Right kidney (tissue), 9 donors: ENCODE measurements around the gene CHD9NB.

ENCODE experiments used
- DNase-seq: peaks from one replicate; pipeline ENCODE4 v3.0.0-alpha.2; 2016
- long read RNA-seq, 8 donors: transcript quantifications; one replicate each; lab custom pipeline, GENCODE V29; 2026

CHD9NB gene
- long read RNA-seq, donor 1 = 0 reads
- long read RNA-seq, donor 2 = 0 reads
- long read RNA-seq, donor 3 = 0 reads
- long read RNA-seq, donor 4 = 0 reads
- long read RNA-seq, donor 5 = 0 reads
- long read RNA-seq, donor 6 = 0 reads
- long read RNA-seq, donor 7 = 0 reads
- long read RNA-seq, donor 8 = 0 reads

GRCh38 chr16:53052519-53053501, at the start of gene CHD9NB:
CHD9NB (minus strand) TSS chr16:53052897; CDS start chr16:53044158, 8,739 bp downstream.
- DNase-seq = no peak

GRCh38 chr16:53100889-53101288, 48.2 kb upstream of the CHD9NB start:
- DNase-seq = no peak

DNA sequence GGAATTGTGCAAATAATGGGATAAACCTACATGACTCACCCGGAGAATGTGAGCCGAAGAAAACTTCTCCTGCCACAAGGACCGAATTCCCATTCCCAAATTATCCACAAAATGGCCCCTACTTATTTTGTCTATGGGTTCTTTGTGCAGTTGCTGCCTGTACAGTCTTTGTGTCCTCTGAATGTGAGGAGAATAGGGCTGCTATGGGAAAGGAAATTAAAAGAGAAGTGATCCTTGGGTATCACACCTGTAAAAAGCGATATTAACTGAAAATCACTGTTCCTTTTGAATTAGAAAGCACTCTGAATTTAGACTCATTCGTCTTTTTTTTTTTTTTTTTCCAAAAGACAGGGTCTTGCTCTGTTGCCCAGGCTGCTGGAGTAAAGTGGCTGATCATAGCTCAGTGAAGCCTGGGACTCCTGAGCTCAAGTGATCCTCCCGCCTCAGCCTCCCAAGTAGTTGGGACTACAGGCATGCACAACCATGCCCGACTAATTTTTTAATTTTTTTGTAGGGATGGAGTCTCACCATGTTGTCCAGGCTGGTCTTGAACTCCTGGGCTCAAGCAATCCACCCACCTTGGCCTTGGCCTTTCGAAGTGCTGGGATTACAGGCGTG, 47.5 kb upstream of the CHD9NB start:
- no peak for DNase-seq

- peak; percentile 92 for DNase-seq
Measured at GRCh38 chr16:53099318-53100130, 46.8 kb upstream of the CHD9NB start.

GRCh38 chr16:53098526-53099317, 46.0 kb upstream of the CHD9NB start:
- peak; percentile 70 for DNase-seq

DNA sequence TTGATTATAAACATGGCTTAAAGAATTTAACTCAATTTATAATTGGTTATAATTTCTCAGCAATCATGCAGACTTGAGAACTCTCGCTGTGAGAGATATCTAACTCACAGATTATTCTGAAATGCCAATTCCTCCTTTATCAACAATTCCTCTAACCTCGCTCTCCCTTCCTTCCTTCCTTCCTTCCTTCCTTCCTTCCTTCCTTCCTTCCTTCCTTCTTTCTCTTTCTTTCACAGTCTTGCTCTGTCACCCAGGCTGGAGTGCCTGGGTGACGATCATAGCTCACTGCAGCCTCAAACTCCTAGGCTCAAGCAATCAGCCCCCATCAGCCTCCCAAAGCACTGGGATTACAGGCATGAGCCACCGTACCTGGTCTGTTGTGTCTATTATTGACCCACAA, 44.5 kb upstream of the CHD9NB start:
- DNase-seq = no peak

- no peak for DNase-seq
Measured at GRCh38 chr16:53094013-53094630, 41.4 kb upstream of the CHD9NB start.

DNA sequence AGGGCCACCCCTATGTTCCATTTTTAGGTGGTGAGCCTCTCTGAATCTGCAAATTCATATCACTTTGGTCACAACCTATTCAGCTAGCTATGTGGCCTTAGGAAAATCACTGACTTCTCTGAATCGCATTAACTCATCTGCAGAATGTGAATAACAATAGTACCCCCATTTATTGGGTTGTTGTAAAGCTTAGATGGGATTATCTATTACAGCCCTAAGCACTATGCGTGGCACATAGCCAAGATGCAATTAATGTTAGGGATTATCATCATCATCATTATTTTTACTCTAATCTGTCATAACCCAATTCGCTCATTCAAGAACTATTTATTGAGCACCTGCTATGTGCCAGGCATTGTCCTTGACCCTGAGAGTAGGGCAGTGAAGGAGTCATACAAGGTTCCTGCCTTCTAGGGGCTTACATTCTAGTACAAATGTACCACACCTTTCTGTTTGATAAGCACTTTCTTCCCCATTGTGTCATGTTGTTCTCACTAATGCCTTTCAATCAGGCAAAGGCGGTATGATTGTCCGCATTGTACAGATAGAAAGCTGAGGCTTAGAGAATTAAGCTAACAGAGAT, 40.6 kb upstream of the CHD9NB start:
- DNase-seq = no peak

DNA sequence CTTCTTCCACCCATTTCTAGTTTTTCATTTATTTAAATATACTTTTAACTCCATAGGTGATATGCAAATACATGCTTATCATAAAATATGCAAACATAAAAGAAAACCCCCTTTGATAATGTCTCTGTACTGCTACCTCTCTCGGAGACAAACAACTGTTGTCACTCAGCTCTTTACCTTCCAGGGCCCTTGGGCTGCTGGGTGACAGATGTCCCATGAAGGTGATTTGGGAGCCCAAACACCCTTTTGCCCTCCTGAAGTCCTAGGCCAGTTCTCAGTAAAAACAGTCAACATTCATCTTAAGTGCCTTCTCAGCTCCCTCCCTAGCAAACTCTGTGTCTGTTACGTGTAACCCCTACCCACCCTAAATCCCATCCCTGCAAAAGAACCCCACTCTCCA, 39.6 kb upstream of the CHD9NB start:
- DNase-seq = no peak

- peak; percentile 31 for DNase-seq
Measured at GRCh38 chr16:53091466-53092211, 38.9 kb upstream of the CHD9NB start.

- peak; percentile 23 for DNase-seq
Measured at GRCh38 chr16:53090591-53091411, 38.1 kb upstream of the CHD9NB start.

DNA sequence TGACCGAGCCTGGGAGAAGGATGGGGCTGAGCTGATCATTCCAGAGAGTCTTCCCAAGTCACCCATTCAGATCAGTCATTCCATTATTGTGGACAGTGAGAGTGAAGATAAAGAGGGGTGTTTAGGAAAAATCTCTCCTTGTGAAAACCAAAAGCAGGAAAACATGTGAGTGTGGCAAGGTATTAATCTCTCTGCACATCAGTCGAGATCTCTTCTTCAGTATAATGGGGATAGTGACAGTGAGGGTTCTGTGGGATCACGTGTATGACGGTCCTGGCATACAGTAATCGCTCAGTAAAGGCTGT, 37.5 kb upstream of the CHD9NB start:
- DNase-seq = no peak

DNA sequence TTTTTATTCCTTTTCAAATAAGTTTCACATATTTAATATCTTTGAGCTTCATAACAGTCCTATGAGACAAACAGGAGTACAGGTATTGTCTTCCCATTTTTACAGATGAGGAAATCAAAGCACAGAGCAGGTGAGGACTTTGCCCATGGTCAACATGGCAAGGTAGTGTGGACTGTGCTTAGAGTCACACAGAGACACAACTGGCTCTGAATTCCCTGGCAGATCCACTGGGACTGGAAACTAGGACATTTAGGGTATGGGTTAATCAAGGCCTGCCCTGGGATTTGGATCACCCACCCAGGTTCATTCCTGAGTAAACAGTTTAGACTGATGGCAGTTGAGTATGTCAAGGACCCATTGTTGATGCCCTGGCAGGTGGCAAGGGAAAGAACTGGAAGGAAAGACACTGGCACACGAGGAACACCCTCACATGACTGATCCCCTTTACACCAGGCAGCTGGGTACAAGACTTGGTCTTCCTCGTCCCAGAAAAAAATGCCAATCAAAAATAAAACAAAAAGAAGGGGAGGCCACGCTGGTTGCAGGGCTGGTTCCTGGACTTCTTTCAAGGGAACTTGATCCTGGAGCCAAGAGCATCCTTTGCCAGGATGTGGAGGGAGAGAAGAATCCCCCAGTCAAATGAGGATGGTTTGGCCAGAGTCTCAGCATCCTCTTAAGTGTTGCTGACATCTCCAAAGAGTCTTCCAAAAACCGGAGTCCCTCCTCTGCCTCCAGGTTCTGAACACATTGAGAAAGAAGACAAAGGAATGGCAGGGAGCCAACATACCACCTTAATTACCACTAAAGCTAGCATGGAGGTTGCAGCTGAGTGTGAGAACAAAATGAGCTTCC, 37.0 kb upstream of the CHD9NB start:
- no peak for DNase-seq

- no peak for DNase-seq
Measured at GRCh38 chr16:53087101-53087500, 34.4 kb upstream of the CHD9NB start.

DNA sequence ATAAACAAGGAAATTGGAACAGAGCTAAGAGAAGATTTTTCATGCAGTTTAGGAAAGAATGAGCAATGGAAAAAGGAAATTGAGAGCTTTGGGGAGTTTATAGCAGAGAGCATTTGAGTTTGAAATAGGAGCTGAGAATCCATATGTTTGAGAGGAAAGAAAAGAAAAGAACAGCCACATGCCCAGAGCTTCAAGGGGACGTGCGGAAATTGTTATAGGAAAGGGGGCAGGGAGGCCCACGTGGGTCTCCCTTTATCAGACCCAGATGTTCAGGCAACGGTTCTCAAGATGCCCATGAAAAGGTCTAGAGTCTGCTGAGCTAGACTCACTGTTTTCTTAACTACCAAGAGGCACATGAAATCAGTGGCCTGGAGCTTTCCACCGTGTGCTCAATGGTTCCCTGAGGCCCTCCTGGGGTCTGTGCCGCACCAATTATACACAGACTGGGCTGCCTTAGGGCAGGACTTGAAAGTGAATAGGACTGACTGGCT, 33.3 kb upstream of the CHD9NB start:
- no peak for DNase-seq

- DNase-seq = no peak
Measured at GRCh38 chr16:53085369-53085843, 32.7 kb upstream of the CHD9NB start.

GRCh38 chr16:53084746-53085334, 32.1 kb upstream of the CHD9NB start:
- DNase-seq = no peak
